AML-193 (cell line): ENCODE results near the gene BHLHA15.
A peak's percentile ranks its signal among the peaks of the same experiment; 100 is the strongest.
"Not testable (repeated sequence)": the region's sequence is repeated elsewhere in the genome, so short reads cannot be mapped to it uniquely, and the experiment has no call there.

ENCODE experiments used
- DNase-seq, 2 experiments: peaks; one replicate each; lab custom pipeline; 2025; lab: John Stamatoyannopoulos, UW

The BHLHA15 gene

DNA sequence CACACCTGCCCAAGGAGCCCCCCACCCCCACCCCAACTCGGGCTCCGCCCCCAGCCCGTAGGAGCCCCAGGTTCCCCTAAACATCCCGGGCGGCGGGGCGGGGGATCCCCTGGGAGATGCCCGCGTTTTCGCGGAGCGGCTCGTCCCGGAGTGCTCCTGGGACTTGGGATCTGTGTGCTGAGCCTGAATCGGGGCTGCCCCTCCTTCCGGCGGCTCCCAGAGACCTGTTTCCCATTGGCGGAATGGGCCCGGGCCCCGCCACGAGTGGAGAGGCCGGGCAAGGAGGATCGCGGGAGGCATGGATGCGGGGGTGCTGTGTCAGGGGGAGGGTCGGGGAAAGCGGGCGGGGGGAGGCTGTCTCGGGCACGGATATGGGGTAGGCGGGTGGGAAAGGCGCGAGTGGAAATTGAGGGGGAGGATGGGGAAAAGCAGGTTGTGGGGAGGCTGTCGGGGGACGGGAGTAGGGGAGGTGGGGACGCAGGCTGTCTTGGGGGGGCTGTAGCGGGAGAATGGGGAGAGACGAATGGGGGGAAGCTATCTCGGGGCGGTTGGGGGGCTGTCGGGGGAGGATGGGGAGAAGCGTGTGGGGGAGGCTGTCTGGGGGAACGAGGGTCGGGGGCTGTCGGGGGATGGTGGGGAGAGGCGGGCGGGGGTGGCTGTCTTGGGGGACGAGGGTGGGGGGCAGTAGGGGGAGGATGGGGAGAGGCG is 572 bp upstream of the BHLHA15 start:
- no peak for DNase-seq

DNA sequence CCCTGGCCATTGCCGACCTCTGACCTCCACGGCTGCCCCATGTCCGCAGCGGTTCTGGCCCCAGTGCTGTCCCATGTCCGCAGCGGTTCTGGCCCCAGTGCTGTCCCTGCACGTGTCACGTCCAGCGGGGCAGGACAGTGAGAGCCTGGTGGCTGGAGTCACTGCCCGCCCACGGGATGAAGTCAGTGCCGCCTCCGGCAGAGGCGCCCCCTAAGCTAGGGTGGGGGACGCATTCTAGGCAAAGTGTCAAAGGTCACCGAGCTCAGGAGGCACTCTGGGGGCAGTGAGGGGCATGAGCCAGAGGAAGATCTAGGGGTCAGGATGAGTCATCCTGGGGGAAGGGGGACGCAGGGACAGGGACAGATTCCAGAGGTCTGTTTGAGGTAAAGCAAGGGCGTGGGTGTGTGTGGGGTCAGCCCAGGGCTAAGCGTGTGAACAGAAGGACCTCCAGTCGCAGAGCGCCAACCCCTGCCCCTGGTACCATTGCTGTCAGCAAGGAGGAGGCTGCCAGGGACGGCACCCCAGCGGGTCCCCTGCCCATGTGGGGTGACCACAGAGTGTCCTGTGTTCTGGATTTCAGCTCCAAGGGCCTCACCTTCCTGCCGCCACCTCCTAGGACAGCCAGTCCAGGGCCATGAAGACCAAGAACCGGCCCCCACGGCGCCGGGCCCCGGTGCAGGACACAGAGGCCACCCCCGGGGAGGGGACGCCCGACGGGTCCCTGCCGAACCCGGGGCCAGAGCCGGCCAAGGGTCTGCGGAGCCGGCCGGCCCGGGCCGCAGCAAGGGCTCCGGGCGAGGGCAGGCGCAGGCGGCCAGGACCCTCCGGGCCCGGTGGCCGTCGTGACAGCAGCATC is 665 bp downstream of the BHLHA15 start:
- no peak for DNase-seq

DNA sequence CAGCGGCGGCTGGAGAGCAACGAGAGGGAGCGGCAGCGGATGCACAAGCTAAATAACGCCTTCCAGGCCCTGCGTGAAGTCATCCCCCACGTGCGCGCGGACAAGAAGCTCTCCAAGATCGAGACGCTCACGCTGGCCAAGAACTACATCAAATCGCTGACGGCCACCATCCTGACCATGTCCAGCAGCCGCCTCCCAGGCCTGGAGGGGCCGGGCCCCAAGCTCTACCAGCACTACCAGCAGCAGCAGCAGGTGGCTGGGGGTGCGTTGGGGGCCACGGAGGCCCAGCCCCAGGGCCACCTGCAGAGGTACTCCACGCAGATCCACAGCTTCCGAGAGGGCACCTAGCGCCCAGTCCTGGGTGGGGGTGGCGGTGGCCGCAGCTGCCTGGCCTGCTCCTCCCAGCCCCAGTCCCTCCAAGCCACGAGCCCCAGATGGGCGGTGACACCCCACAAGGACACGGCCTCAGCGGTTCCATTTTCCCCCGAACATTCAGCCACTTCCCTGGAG is 1.3 kb downstream of the BHLHA15 start:
- no peak for DNase-seq

DNA sequence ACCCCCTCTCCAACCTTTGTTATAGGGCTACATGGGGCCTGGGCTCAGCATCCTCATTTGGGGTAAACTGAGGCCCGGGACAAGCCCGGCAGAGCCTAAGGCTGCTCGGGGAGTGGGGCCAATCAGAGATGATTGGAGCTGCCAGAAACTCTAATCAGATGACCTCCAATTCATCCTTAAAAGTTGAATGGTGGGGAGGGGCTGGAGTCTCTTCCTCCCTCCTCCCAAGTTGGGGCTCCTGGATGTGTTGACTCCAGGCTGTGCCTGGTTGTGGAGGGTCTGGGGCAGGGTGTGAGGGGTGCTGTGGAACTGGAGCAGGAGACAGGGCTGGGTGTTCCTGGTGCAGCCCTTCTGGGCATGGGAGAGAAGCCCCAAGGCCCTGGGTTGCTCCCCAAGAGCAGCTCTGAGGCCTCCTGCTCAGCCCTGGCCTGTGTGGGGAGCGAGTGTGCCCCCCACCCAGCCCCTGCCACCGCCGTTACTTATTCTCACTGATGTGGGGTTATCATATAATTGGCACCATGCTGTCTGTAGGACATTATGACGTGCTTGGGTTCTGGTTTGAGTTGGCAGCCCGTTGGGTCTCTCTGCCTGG is 2.2 kb downstream of the BHLHA15 start:
- DNase-seq, result no peak

DNA sequence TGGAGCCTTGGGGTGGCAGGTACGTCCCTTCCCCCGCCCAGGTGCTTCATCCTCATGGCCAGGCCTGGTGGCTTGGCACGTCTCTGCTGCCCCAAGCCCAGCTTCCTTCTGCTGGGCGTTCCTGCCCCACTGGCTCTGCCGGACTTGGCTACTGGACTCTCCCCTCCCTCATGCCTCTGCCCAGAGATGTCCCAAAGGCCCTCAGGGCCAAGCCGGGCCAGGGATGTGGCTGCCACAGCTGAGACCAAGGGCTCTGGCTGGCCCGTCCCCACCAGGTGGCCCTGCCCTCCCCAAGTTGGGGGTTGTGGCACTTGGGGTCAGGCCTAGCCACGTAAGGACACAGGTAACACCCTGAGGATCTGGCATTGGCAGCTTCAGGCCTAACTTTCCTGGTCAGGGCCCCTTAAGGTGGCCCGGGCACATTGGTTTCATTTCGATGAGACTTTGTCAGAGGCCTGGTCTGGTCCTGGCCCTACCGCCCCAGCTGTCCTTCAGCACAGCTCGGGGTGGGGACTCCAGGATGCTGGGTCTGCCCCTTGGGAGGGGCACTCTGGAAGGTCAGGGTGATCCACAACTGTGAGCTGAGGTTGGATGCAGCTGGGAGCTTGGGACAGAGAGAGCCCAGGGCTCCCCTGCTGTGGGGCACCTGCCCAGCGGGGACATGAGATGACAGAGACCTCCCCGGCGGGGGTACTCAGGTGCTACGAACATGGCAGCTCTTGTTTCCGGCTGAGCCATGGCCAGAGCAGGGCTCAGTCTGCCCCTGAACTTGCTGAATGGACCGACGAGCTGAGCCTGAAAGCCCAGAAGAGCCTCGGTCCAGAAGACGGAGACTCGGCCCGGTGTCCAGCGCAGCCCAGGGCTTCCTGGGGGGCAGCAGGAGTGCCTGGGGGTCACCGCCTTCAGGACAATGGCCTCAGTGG is 2.9 kb downstream of the BHLHA15 start:
- DNase-seq, result no peak

DNA sequence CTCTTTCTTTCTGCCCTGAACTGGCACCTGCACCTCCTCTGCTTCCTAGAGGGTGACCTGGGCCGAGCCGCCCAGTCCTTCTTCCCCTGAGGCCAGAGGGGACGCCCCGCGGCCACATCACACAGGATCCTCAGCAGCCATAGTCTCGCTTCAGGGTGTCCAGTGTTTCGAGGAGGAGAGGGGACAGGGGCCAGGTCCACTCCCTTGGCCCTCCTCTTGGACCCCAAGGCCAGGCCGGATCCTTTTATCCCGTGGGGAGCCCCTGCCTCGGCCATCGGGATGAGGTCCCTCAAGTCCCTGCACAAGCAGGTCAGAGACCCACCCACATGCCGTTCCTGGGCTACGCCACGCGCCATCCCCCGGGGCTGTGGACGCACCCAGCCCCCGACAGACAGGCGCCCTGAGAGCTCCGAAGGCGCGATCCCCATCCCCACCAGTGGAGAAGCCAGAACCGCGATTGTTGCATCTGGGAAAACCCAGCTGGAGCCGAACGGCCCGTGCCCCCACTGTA is 3.6 kb downstream of the BHLHA15 start:
- DNase-seq, result no peak

DNA sequence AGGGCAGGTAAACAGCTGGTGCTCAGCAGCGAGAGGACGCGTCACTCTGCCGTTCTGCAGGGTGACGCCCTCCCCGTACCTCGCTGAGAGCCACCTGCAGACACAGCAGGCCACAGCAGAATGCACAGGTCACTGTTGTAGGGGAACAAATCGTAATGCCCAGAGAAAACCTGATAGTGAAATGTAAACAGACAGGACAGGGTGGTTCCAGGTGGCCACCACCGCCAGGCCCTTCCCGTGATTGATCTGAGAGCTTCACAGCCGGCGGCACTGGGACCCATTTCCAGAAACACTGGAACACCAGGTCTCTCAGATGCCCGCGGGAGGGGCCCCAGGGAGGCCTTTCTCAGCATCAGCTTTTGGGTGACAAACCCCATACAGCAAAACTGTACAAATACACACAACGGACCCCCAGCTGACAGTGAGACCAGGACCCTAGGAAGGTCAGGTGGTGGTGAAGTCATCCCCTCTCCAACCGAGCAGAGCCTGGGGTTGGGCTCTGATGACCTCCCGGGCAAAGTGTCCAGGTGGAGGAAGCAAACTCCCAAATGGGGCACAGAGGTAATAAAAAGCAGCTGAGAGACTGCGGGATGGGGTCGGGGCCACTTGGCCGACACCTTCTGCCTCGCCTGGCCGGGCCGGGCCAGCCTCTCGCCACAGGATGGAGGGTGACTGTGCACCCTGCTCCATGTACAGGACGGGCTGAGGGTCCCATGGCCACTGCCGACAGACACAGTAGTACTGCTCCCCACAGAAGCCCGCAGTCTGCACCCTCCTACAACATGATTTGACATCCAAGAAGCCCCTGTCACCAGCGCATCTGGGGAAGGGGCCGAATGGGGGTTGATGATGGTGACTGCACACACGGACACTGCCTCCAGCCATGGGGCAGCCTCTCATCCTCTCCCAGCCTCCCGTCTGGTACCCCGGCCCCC is 4.6 kb downstream of the BHLHA15 start:
- DNase-seq, result no peak

DNA sequence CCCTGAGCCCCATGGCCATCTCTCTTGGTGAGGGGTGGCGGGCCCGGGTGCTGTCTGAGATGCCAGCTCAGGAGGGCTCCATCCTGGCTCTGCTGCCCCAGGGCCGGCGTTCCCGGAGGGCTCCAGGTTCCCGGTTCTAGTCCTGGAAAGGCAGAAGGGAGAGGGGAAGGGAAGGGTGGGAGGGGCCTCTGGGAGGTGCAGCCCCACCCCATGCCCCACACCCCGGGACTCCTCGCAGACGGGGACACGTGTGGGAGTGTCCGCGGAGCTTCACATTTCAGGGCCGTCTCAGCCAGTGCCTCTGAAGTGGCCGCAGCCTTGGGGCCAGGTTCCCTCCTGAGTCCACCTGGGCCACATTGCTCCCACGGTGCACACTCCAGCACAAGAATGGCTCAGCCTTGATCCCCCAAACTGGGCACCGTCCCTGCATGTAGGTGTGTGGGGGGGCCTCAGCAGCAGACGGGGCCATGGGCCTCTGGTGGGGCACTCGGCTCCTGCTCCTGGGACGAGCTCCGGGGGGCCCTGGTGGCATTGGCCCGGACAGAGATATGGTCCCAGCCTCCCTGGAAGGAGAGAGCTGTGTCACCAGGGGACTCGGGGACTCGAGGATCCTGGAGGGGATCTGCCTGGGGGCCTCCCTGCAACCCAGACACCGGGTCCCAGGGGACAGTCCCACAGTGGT is 5.8 kb downstream of the BHLHA15 start:
- DNase-seq, result no peak

DNA sequence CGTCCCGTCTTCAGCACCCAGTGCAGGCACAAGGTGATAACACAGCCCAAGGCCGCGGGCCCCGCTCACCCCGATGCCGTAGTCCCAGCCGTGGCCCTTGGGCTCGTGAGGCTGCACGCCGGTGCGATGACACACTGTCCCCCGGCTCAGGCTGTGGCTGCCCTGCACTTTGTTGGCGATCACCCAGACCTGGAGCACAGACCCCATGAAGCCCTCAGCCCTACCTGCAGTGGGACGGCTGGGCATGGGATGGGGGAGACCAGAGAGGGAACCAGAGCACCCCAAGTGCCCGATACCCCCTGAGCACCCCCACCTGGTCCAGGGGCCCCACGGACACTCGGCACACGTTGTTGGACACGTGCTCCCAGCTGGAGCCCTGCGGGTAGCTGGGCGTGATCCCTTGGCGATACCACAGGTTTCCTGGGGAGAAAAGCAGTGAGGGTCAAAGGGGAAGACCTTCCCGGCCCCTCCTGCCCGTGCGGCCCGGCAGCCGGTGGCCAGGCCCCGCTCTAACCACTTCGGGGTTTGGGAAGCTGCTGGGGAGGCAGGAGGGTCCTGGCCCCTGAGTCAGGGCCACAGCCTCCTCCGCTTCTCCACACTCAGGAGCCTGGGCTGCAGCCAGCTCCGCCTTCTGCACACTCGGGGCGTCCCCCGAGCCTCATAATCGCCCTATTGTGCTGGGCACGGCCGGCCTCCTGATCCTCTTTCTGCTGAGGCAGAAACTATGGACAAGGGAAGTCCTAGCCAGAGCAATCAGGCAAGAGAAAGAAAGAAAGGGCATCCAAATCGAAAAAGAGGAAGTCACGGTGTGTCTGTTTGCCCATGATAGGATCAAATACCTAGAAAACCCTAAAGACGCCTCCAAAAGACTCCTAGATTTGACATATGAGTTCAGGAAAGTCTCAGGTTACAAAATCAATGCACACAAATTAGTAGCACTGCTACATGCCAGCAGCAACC is 6.7 kb downstream of the BHLHA15 start:
- DNase-seq, result peak; percentile 43 to 49

DNA sequence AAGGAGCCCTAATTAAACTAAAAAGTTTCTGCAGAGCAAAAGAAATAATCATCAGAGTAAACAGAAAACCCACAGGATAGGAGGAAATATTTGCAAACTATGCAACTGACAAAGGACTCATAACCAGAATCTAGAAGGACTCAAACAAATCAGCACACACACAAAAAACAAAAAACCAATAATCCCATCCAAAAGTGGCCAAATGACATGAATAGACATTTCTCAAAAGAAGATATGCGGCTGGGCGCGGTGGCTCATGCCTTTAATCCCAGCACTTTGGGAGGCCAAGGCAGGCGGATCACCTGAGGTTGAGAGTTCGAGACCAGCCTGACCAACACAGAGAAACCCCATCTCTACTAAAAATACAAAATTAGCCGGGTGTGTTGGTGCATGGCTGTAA is 8.1 kb downstream of the BHLHA15 start:
- not testable (repeated sequence) for DNase-seq

DNA sequence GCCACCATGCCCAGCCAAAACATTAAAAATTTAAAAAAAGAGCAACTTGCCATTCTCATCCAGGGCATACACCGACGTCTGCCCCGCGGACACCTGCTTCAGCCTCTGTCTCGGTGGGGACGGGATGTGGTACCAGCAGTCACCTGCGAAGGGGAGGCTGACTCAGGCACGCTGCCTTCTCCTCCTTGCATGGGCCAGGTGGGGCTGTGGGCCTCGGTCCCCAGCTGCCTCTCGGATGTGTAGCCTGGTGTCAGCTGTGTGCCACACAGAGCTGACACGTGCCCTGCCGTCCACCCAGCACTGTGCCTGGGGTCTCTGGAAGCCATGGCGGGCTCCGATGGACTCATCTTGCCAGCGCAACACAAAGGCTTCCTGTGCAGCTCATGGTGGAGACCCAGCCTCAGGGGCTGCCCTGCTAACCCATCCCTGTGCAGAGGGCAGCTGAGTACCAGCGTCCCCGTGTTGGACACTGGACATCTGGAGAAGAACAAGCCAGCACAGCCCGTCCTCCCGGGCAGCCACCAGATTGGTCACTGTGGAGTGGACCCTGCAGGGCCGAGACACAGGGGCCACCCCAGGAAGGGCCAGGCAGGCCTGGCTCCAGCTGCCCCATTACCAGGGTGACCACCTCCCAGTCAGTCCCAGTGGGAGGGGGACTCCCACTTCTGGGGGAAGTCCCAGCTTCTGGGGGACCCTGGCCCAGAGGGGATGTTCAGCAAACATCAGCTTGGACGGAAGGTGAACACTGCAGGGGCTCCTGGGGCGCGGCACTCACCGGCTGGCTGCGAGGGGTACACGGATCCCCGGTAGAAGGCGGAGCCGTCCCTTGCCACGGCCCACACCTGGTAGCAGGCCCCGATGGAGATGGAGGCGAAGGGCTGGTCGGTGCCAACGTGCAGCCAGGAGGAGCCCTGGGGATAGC is 10.6 kb downstream of the BHLHA15 start:
- no peak for DNase-seq

DNA sequence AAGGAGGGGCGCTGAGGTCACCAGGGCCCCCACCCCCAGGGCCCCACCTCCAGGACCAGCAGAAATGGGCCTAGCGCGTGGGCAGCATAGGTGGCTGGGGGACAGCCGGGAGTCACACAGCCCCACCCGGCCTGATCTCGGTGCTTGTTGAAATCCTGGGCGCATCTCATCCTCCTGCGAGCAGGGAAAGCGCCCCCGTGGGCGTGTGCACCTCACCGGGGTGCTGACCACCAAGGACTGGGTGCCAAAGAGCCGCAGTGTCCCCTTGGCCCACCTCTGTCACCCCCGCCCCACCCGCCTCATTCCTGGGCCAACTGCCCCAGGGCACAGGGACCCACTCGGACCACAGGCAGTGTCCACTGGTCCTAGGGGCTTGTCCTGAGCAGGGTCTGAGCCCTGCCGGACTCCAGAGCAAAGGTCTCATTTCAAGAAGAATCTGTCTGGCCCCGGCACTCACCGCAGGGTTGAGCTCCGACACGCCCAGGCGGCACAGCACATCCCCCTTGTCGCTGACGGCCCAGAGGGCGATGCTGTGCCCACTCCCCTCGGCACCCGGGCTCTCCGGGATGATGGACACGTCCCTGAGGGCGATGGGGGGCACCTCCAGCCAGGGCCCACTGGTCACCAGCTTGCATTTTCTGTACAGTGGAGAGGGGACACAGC is 11.4 kb downstream of the BHLHA15 start:
- no peak for DNase-seq

DNA sequence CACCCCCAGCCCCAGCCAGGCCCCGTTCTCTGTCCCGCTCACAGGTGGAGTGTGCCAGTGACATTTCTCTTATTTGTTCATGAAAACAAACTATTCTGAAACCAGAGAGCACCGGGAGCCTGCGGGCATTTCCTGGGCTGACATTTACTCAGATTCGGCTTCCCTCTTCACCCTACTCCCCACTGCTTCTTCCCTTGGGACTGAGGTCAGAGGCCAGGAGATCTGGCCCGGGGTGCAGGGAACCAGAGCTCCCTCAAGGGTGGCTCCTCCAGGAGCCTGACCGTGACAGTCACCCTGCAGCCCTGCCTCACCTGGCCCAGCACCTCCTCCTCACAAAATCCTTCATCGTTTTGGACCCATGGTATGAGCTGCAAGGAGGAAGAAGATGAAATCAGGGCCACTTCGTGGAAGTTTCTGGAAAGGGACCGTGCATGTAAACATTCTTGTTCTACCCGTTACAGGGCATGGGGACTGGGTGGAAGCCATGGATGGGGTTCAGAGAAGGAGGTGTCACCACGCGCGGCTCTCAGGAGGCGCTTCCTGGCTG is 12.2 kb downstream of the BHLHA15 start:
- no peak for DNase-seq

DNA sequence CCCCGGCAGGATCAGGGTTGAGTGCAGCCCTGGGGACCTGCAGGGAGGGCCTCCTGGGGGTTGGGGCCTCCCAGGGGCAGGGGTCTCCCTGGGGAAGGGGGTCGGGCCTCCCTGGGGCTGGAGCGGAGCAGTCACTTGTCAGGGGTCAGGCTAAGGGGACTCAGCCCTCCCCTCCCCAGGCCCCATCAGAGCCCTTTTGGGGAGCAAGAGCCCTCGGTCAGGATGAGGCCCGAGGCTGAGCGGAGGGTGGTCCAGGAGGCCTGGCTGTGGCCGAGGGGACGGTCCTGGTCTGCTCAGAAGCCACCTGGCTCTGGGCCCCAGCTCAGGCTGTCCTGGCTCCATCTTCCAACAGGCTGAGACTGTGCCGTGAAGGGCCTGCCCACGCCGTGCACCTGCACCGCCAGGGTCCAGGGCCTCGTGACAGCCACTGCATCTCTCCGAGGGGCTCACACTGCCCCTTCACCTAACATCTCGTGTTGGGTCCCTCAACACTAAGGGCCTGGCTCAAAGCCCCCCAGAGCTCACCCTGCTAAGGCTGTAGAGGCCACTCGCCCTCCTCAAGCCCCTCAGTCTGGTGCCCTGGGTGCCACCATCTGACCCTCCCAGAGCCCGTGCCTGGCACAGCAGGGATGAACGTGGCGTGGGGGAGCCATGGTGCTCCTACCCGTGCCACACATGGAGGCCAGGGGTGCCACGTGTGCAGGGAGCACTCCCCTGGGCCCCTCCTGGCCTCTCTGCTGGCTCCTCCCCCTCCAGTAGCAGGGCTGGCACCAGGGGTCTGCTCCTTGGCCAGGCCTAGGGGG is 12.9 kb downstream of the BHLHA15 start:
- no peak for DNase-seq

DNA sequence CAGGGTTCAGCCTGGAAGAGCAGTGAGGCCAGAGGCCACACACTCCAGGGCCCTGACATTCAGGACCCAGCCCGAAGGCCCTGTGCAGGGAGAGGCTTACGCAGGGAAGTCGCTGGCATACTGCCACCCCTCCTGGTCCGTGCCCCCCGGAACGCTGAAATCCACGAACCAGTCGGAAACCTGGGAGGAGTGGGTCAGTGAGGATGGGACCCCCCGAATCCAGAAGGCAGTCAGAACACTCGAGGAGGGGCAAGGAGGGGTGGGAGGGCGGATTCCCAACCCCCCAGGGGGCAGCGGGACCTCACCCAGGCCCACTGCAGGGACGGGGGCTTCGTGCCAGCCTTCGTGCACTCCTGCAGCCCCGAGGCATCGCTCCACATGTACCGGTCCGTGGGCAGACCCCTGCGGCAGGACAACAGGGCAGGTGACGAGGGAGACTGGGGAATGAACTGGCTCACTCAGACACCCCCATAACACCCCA is 13.5 kb downstream of the BHLHA15 start:
- no peak for DNase-seq
